ENCODE measurements around the gene ZNF385C. TPM values are rescaled to one million over a fixed set of nuclear protein-coding genes. Genes with fewer than 3 reads are reported as not detected.

ZNF385C gene
- total and polyA plus RNA-seq, 2 donors, result 0.66 to 1.1 TPM

DNA sequence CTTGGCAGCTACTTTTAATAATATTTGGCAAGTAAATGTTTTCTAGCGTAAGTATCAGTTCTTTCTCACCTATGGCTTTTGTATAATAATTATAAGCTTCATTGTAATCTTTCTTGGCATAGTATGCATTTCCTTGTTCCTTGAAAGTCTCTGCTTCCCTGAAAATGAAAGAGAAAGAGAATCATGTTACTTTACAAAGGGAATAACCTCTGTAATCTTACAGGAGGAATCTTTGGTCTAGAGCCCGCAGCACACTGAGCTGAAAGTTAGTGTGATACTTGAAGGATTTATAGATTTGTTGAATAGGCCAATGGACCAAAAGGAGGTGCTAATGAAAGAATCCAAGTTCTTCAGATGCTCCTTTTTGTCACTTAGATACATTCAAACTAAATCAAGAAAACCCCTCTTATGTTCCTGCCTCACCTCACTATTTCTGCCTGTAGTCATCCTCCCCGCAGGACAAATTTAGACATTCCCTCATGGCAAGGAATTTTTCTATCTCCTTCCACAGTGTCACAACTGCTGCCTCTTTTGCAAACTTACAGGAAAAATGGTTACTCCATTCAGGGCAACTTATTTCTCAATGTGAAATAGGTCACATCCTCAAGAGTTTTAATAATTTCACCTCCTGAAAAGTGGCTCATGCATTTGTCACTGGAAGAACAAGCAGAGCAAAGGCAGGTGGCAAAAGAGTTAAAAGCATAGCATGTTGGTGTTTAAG is 97.7 kb downstream of the ZNF385C start:
- Histone ChIP-seq H3K4me1 (ENCODE audit: control insufficient read depth in 2 of 2, insufficient read depth in 2 of 2, low read length in 2 of 2) (no peaks in the 10 kb centered on the region), H3K27ac (ENCODE audit: low read depth in 1 of 2, low read length in 1 of 2) (no peak overlapping the region), H3K36me3 (ENCODE audit: control insufficient read depth in 2 of 2, insufficient read depth in 2 of 2, low read length in 1 of 2) (peaks cover 54 to 75% of the 10 kb centered on the region in 2 donors), H3K4me3 (ENCODE audit: low read length in 2 of 2) (no peak overlapping the region), H3K27me3 (ENCODE audit: control insufficient read depth in 2 of 2, insufficient read depth in 1 of 2, low read length in 1 of 2) (no peaks in the 10 kb centered on the region), H3K9me3 (ENCODE audit: control insufficient read depth in 2 of 2, insufficient read depth in 1 of 2, low read length in 1 of 2) (no peaks in the 10 kb centered on the region)
- WGBS, result 95% methylated on average over 3 of the region's 3 CpGs
- DNase-seq (ENCODE audit: low read depth in 6 of 9, low spot score in 9 of 9), result no peak

GRCh38 chr17:41998497-41998896 is 99.8 kb downstream of the ZNF385C start:
- WGBS, result 49% methylated on average over 2 of the region's 2 CpGs
- Histone ChIP-seq H3K4me3 (ENCODE audit: low read length in 2 of 2) (no peak overlapping the region), H3K36me3 (ENCODE audit: control insufficient read depth in 2 of 2, insufficient read depth in 2 of 2, low read length in 1 of 2) (peaks cover 65 to 90% of the 10 kb centered on the region in 2 donors)

DNA sequence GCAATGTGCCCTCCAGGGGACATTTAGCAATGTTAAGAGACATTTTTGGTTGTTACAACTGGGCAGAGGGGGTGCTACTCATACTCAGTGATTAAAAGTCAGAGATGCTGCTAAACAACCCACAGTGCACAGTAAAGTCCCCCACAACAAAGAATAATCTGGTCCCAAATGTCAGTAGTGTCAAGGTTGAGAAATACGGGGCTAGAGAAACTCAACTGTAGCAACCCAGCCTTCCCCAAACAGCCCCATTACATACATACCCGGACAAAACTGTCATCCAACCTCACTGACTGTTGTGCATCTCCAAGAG is 101.5 kb downstream of the ZNF385C start:
- no peak for DNase-seq (ENCODE audit: low read depth in 6 of 9, low spot score in 9 of 9)
- H3K27me3 ChIP-seq (ENCODE audit: control insufficient read depth in 2 of 2, insufficient read depth in 1 of 2, low read length in 1 of 2), result no peaks in the 10 kb centered on the region
- no peak overlapping the region for H3K4me3 ChIP-seq (ENCODE audit: low read length in 2 of 2)
- H3K36me3 ChIP-seq (ENCODE audit: control insufficient read depth in 2 of 2, insufficient read depth in 2 of 2, low read length in 1 of 2), result peaks cover 68 to 88% of the 10 kb centered on the region in 2 donors
- H3K4me1 ChIP-seq (ENCODE audit: control insufficient read depth in 2 of 2, insufficient read depth in 2 of 2, low read length in 2 of 2), result no peaks in the 10 kb centered on the region
- no peak overlapping the region for H3K27ac ChIP-seq (ENCODE audit: low read depth in 1 of 2, low read length in 1 of 2)
- no peaks in the 10 kb centered on the region for H3K9me3 ChIP-seq (ENCODE audit: control insufficient read depth in 2 of 2, insufficient read depth in 1 of 2, low read length in 1 of 2)
- WGBS, result 98% methylated on average over 2 of the region's 2 CpGs

More at GRCh38 chr17:41998497-41998896, 99.8 kb downstream of the ZNF385C start:
- no peak overlapping the region for H3K27ac ChIP-seq (ENCODE audit: low read depth in 1 of 2, low read length in 1 of 2)
- no peak for DNase-seq (ENCODE audit: low read depth in 6 of 9, low spot score in 9 of 9)
- H3K27me3 ChIP-seq (ENCODE audit: control insufficient read depth in 2 of 2, insufficient read depth in 1 of 2, low read length in 1 of 2), result no peaks in the 10 kb centered on the region
- H3K4me1 ChIP-seq (ENCODE audit: control insufficient read depth in 2 of 2, insufficient read depth in 2 of 2, low read length in 2 of 2), result no peaks in the 10 kb centered on the region
- H3K9me3 ChIP-seq (ENCODE audit: control insufficient read depth in 2 of 2, insufficient read depth in 1 of 2, low read length in 1 of 2), result no peaks in the 10 kb centered on the region

GRCh38 chr17:41992576-41992975 is 105.7 kb downstream of the ZNF385C start:
- no peaks in the 10 kb centered on the region for H3K27me3 ChIP-seq (ENCODE audit: control insufficient read depth in 2 of 2, insufficient read depth in 1 of 2, low read length in 1 of 2)
- WGBS, result 96% methylated on average over 3 of the region's 3 CpGs
- H3K4me1 ChIP-seq (ENCODE audit: control insufficient read depth in 2 of 2, insufficient read depth in 2 of 2, low read length in 2 of 2), result no peaks in the 10 kb centered on the region
- H3K27ac ChIP-seq (ENCODE audit: low read depth in 1 of 2, low read length in 1 of 2), result no peak overlapping the region
- H3K4me3 ChIP-seq (ENCODE audit: low read length in 2 of 2), result no peak overlapping the region
- no peaks in the 10 kb centered on the region for H3K9me3 ChIP-seq (ENCODE audit: control insufficient read depth in 2 of 2, insufficient read depth in 1 of 2, low read length in 1 of 2)
- no peak for DNase-seq (ENCODE audit: low read depth in 6 of 9, low spot score in 9 of 9)
- peaks cover 73 to 94% of the 10 kb centered on the region in 2 donors for H3K36me3 ChIP-seq (ENCODE audit: control insufficient read depth in 2 of 2, insufficient read depth in 2 of 2, low read length in 1 of 2)

- Histone ChIP-seq H3K36me3 (ENCODE audit: control insufficient read depth in 2 of 2, insufficient read depth in 2 of 2, low read length in 1 of 2) (peaks cover 70 to 93% of the 10 kb centered on the region in 2 donors), H3K4me1 (ENCODE audit: control insufficient read depth in 2 of 2, insufficient read depth in 2 of 2, low read length in 2 of 2) (no peaks in the 10 kb centered on the region), H3K27ac (ENCODE audit: low read depth in 1 of 2, low read length in 1 of 2) (no peak overlapping the region), H3K4me3 (ENCODE audit: low read length in 2 of 2) (no peak overlapping the region), H3K9me3 (ENCODE audit: control insufficient read depth in 2 of 2, insufficient read depth in 1 of 2, low read length in 1 of 2) (no peaks in the 10 kb centered on the region), H3K27me3 (ENCODE audit: control insufficient read depth in 2 of 2, insufficient read depth in 1 of 2, low read length in 1 of 2) (no peaks in the 10 kb centered on the region)
- no peak for DNase-seq (ENCODE audit: low read depth in 6 of 9, low spot score in 9 of 9)
- WGBS, result 98% methylated on average over 5 of the region's 5 CpGs
These were observed 108.4 kb downstream of the ZNF385C start for GRCh38 chr17:41989702-41990419.

GRCh38 chr17:41988418-41988817 is 109.9 kb downstream of the ZNF385C start:
- Histone ChIP-seq H3K36me3 (ENCODE audit: control insufficient read depth in 2 of 2, insufficient read depth in 2 of 2, low read length in 1 of 2) (peaks cover 77 to 91% of the 10 kb centered on the region in 2 donors), H3K27me3 (ENCODE audit: control insufficient read depth in 2 of 2, insufficient read depth in 1 of 2, low read length in 1 of 2) (no peaks in the 10 kb centered on the region), H3K4me3 (ENCODE audit: low read length in 2 of 2) (no peak overlapping the region), H3K27ac (ENCODE audit: low read depth in 1 of 2, low read length in 1 of 2) (no peak overlapping the region), H3K4me1 (ENCODE audit: control insufficient read depth in 2 of 2, insufficient read depth in 2 of 2, low read length in 2 of 2) (no peaks in the 10 kb centered on the region), H3K9me3 (ENCODE audit: control insufficient read depth in 2 of 2, insufficient read depth in 1 of 2, low read length in 1 of 2) (no peaks in the 10 kb centered on the region)
- no peak for DNase-seq (ENCODE audit: low read depth in 6 of 9, low spot score in 9 of 9)
- over 99% methylated on average over 2 of the region's 2 CpGs for WGBS

- over 99% methylated on average over 3 of the region's 3 CpGs for WGBS
These were observed 110.6 kb downstream of the ZNF385C start for GRCh38 chr17:41987642-41988041.

DNA sequence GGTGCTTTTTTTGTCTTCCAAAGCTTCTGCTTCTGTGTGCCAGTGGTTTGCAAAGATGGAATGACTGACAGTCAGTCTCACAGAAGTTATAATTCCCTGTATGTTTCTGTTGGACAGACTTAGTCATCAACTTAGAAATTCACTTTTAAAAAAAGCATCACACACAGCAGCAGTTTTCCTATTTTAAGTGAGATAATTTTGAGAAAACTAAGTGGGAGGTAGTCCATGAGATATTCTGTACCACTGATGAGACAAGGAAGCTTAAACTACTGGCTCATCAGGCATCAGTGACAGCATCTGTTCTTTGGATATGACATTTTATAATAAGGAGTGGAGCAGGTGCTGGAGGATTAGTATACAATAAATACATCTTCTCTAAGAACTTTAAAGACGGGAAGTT is 111.6 kb downstream of the ZNF385C start:
- H3K4me3 ChIP-seq (ENCODE audit: low read length in 2 of 2), result no peak overlapping the region
- WGBS, result 97% methylated on average over 1 of the region's 1 CpG

More at GRCh38 chr17:41987642-41988041, 110.6 kb downstream of the ZNF385C start:
- peaks cover 80 to 92% of the 10 kb centered on the region in 2 donors for H3K36me3 ChIP-seq (ENCODE audit: control insufficient read depth in 2 of 2, insufficient read depth in 2 of 2, low read length in 1 of 2)
- H3K4me1 ChIP-seq (ENCODE audit: control insufficient read depth in 2 of 2, insufficient read depth in 2 of 2, low read length in 2 of 2), result no peaks in the 10 kb centered on the region
- H3K9me3 ChIP-seq (ENCODE audit: control insufficient read depth in 2 of 2, insufficient read depth in 1 of 2, low read length in 1 of 2), result no peaks in the 10 kb centered on the region
- DNase-seq (ENCODE audit: low read depth in 6 of 9, low spot score in 9 of 9), result no peak
- H3K27me3 ChIP-seq (ENCODE audit: control insufficient read depth in 2 of 2, insufficient read depth in 1 of 2, low read length in 1 of 2), result no peaks in the 10 kb centered on the region
- no peak overlapping the region for H3K4me3 ChIP-seq (ENCODE audit: low read length in 2 of 2)
- no peak overlapping the region for H3K27ac ChIP-seq (ENCODE audit: low read depth in 1 of 2, low read length in 1 of 2)

DNA sequence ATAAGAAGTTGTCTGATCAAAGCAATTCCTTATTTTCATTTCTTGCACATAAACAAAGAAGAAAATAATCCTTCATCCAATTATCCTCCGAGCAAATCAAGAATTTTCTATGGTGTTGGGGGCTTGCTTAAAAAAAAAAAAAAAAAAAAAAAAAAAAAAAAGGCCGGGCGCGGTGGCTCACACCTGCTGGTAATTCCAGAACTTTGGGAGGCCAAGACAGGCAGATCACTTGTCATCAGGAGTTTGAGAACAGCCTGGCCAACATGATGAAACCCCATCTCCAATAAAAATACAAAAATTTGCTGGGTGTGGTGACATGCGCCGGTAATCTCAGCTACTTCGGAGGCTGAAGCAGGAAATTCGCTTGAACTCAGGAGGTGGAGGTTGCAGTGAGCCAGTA is 112.4 kb downstream of the ZNF385C start:
- 96% methylated on average over 8 of the region's 8 CpGs for WGBS
- Histone ChIP-seq H3K9me3 (ENCODE audit: control insufficient read depth in 2 of 2, insufficient read depth in 1 of 2, low read length in 1 of 2) (no peaks in the 10 kb centered on the region), H3K4me1 (ENCODE audit: control insufficient read depth in 2 of 2, insufficient read depth in 2 of 2, low read length in 2 of 2) (no peaks in the 10 kb centered on the region), H3K4me3 (ENCODE audit: low read length in 2 of 2) (no peak overlapping the region), H3K27me3 (ENCODE audit: control insufficient read depth in 2 of 2, insufficient read depth in 1 of 2, low read length in 1 of 2) (no peaks in the 10 kb centered on the region), H3K27ac (ENCODE audit: low read depth in 1 of 2, low read length in 1 of 2) (no peak overlapping the region), H3K36me3 (ENCODE audit: control insufficient read depth in 2 of 2, insufficient read depth in 2 of 2, low read length in 1 of 2) (peaks cover 84 to 92% of the 10 kb centered on the region in 2 donors)
- no peak for DNase-seq (ENCODE audit: low read depth in 6 of 9, low spot score in 9 of 9)

More for the DNA sequence above, 111.6 kb downstream of the ZNF385C start:
- Histone ChIP-seq H3K27me3 (ENCODE audit: control insufficient read depth in 2 of 2, insufficient read depth in 1 of 2, low read length in 1 of 2) (no peaks in the 10 kb centered on the region), H3K4me1 (ENCODE audit: control insufficient read depth in 2 of 2, insufficient read depth in 2 of 2, low read length in 2 of 2) (no peaks in the 10 kb centered on the region), H3K27ac (ENCODE audit: low read depth in 1 of 2, low read length in 1 of 2) (no peak overlapping the region), H3K36me3 (ENCODE audit: control insufficient read depth in 2 of 2, insufficient read depth in 2 of 2, low read length in 1 of 2) (peaks cover 79 to 92% of the 10 kb centered on the region in 2 donors), H3K9me3 (ENCODE audit: control insufficient read depth in 2 of 2, insufficient read depth in 1 of 2, low read length in 1 of 2) (no peaks in the 10 kb centered on the region)
- DNase-seq (ENCODE audit: low read depth in 6 of 9, low spot score in 9 of 9), result no peak
